ENCODE results near the gene OGT. TPM values are rescaled to one million over a fixed set of nuclear protein-coding genes. Genes with fewer than 3 reads are reported as not detected.

Gene OGT
- total RNA-seq, 2 donors from 2014 or later: 362 to 427 TPM

DNA sequence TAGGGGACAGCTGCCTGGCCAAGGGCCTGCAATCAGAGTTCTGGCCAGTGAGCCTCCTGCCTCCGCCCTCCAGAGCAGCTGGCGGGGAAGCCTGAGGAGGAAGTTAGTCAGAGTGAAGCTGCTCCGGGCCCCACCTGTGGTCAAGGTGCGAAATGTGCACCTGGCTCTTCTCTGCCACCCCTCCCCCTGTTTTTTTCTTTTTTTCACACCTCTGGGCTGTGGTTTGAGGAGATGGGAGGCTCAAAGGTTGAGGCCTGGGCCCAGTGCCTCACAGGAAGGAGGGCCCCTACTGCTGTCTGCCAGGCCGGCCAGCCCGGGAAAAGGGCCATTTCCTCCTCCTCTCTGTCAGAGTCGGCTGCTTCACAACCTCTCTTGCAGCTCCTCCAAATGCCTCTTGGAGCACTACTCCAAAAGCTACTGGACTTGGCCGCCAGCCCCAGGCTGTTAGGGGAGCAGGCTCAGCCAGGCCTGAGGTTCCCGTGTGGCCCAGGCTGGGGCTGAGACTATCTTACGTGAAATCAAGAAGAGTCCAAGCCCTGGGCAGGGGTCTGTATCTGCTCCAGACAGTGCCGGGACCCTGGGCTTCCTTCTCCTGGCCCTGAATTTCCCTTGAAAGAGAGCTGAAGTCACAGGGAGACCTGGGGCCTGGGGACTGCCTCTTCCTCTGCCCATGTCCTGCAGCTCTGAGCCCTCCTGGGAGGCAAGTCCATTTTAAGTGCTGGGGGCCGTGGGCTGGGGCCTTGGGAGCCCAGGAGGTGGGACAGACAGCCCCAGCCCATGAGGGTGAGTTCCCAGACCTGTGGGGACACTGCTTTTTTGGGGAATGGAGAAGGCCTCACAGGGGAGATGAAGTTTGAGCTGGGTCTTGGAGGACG lies 89.9 kb downstream of the OGT start:
- Mint-ChIP-seq H3K36me3 (peaks cover 0 to 9% of the 10 kb centered on the region in 2 donors), H3K9me3 (no peaks in the 10 kb centered on the region), H3K27ac (peak overlapping the region; percentile 97 to 98)
- DNase-seq (ENCODE audit: low spot score in 2 of 2) (peak; percentile 66 to 80), ATAC-seq (peak; percentile 52 to 69)

DNA sequence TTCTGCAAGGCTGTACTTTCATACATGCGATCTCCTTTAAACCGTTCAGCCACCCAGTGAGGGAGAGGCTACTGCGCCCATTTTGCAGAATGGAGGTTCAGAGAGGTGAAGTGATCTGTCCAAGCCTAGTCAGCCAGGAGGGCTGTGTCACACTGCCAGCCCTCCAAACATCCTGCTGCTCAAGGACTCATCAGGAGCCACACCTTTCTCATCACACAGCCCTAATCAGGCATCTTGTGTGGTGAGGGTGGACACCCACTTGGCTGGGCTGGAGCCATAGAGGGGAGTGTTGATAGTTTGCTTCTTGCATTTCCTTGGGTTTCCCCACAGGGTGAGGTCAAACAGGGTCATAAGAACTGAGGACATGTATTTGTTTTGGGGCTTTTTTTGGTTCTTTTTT lies 90.8 kb downstream of the OGT start:
- H3K36me3 Mint-ChIP-seq: peaks cover 0 to 4% of the 10 kb centered on the region in 2 donors
- DNase-seq (ENCODE audit: low spot score in 2 of 2) (no peak), ATAC-seq (peak in 1 of 2 donors; percentile 22)
- H3K9me3 Mint-ChIP-seq: no peaks in the 10 kb centered on the region
- peak overlapping the region; percentile 97 to 98 for H3K27ac Mint-ChIP-seq

DNA sequence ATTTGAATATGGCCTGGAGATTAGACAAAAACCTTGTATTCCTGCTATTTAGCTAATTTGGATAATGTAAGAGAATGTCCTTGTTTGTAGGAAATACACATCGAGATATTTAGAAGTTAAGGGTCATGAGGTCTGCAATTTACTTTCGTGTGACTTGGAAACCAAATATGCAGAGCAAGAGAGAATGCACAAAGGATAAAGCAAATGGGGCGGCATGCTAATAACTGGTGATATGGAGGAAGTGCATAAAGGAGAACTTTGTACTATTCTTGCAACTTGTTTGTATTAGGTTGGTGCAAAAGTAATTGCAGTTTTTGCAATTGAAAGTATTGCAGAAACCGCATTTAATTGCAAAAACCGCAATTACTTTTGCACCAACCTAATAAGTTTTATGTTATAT lies 92.6 kb downstream of the OGT start:
- no peaks in the 10 kb centered on the region for H3K9me3 Mint-ChIP-seq
- H3K36me3 Mint-ChIP-seq: peaks cover 0 to 4% of the 10 kb centered on the region in 2 donors
- DNase-seq (ENCODE audit: low spot score in 2 of 2) (no peak), ATAC-seq (no peak)
- H3K27ac Mint-ChIP-seq: no peak overlapping the region

Other genes with a start within 250 kb of the OGT start
- 100 to 1,000 TPM; 527 to 606 TPM for gene NONO, start 249.5 kb upstream of the OGT start, total RNA-seq
- gene ITGB1BP2, start 231.4 kb upstream of the OGT start, total RNA-seq: 1 to 10 TPM; 5.8 to 7.8 TPM
- 10 to 100 TPM; 38.1 to 43.1 TPM for gene TAF1, start 166.7 kb upstream of the OGT start, total RNA-seq
- 1 to 10 TPM; 4.1 to 6.0 TPM for gene GCNA, start 45.3 kb downstream of the OGT start, total RNA-seq
- 10 to 100 TPM in 1 of 2 donors, 1 to 10 TPM in 1; 6.8 to 43.0 TPM for gene CXCR3, start 85.4 kb downstream of the OGT start, total RNA-seq
- gene CXorf49, start 185.2 kb downstream of the OGT start, total RNA-seq: not detected
- not detected for gene CXorf49B, start 230.2 kb downstream of the OGT start, total RNA-seq